GM19463 (cell line): ENCODE data around the gene SSNA1.

ENCODE experiments used
- ATAC-seq: cut with Tn5 transposase; IDR thresholded peaks from one replicate; pipeline ENCODE4 v1.9.1; 2021; ENCODE audit warnings: mild to moderate bottlenecking, moderate library complexity; ENCODE audit not compliant: unreplicated experiment

SSNA1 gene

DNA sequence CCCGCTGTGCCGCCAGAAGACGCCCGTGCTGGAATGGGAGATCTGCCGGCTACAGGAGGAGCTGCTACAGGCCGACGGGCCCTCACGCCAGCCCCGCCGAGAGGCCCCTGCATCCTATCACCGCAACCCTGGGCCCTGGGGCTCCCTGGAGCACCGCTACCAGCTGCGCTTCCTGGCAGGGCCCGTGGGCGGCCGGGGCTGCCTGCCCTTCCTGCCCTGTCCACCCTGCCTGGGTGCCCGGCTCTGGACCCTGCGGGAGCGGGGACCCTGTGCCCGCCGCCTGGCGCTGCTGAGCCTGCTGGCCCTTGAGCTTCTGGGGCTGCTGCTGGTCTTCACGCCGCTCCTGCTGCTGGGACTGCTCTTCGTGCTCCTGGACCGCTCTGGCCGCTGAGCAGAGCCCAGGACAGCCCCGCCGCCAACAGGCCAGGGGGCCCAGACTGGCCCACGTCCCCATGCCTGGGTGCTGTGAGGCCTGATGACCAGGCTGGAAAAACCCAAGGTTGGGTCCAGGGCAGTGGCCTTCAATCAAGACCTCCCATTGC lies 29.8 kb downstream of the SSNA1 start:
- ATAC-seq: no peak

DNA sequence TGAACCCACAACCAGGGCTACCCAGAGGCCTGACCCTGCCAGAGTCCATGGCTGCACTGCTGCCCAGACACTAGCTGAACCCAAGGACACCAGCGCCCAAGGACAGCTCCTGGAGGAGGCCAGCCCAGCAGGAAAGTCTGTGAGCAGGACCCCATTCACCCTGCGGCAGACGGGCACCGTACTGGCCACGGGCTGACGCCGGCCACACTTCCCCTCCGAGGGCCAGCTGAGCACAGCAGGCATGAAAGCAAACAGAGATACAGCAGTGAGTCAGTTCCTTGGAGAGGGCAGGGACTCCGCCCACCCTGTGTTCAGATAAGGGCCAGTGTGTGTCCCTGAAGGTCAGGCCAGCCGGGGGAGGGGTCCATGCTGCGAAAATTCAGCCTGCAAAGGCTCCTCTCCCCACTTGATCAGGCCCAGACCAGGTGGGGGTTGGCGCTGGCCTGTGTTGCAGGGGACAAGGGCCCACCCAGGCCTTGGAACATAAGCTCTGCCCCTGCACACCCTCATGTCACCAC lies 30.3 kb downstream of the SSNA1 start:
- no peak for ATAC-seq

DNA sequence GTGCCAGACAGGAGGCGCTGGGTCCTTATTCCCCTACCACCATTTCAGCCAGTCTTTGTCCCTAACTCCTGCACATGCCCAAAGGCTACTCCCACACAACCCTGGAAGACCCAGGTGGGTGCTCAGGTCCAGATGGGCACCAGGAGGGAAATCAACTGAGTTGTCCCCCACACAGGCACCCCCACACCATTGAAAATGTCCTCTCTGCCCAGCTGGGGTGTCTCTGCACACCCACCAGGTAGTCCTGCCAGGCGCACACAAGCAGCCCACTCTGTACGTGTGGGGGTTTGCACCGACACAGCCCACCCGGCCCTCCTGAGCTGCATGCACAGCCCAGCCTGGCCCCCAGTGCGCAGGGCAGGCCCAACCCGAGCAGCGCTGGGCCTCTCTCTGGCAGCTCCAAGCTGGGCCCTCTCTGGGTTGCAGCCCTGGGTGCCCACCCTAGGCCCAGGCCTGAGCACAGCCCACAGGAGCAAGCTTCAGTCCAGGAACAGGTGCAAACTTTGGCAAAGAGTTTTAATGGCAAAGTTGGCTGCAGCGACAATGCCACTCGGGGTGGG lies 31.4 kb downstream of the SSNA1 start:
- no peak for ATAC-seq

DNA sequence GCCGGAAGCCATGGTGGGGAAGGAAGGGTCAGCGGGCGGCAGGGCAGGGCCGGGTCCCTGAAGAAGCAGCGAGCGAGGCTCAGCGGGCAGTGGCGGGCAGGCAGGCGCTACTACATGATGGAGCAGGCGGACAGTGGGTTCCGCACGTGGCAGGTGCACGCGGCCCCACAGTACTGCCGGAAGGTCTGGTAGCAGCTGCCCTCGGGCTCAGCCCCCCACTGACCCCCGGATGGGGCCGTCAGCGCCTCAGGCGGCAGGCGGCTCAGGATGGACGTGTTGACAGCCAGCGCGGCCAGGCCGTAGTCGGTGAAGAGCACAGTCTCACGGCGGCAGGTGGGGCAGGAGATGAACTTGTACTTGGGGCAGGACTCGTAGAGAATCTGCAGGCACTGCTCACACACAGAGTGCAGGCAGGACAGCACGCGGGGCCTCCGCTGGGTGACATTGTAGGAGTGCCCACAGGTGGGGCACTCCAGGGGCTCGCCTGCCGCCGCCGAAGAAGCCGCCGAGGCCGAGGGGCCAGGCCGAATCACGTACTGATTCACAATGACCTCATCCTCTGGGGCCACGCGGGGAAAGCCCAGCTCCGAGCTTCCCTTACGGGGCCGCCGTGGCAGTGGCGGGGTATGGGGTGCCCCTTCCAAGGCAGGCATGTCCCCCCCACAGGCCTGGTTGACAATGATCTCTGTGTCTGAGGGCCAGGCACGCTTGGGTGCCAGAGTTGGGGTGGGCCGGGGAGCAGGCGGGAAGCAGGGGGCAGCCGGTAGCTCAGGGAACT lies 32.0 kb downstream of the SSNA1 start:
- ATAC-seq: no peak

DNA sequence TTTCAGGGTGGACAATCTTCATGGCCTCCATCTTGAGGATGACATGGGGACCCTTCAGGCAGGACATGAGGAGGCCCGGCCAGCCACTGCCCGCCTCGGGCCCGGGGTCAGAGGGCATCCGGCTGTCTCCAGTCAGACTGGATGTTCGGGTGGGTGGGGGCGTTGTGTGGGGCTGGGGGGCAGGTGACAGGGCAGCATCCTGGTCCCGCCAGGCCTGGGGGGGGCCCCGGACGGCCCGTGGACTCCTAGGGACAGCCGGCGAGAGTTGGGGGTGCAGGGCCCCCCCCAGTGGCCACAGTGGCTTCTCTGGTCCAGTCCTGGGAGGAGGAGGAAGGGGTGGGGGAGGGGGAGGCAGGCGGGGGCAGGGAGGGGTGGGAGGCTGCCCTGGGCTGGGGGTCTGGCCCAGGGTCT lies 32.6 kb downstream of the SSNA1 start:
- no peak for ATAC-seq

DNA sequence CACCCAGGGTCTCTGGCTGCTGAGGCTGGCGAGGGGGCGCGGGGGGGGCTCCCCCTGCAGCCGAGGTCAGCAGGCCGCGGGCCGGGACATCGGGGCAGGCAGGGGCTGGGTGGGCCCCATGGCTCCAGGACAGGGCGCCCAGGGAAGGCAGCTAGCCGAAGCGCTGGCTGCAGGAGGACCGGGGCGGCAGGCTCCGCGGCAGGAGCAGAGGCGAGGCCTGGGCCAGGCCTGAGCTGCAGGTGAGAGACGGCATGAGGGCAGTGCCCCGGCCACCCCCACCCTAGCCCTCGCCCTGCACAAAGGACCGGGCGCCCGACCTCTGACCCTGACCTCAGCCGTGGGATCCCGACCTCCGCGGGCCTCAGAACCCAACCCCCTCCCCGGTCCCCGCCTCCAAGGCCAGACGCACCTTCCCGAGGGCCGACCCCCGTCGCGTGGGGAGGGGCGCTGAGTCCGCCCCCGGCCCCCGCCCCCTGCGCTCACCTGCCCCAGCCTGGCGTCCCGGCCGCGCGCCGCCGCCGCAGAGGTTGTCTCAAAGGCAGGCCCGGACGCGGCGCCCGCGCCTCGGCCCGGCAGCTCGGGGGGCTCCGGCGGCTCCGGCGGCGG lies 33.1 kb downstream of the SSNA1 start:
- no peak for ATAC-seq

DNA sequence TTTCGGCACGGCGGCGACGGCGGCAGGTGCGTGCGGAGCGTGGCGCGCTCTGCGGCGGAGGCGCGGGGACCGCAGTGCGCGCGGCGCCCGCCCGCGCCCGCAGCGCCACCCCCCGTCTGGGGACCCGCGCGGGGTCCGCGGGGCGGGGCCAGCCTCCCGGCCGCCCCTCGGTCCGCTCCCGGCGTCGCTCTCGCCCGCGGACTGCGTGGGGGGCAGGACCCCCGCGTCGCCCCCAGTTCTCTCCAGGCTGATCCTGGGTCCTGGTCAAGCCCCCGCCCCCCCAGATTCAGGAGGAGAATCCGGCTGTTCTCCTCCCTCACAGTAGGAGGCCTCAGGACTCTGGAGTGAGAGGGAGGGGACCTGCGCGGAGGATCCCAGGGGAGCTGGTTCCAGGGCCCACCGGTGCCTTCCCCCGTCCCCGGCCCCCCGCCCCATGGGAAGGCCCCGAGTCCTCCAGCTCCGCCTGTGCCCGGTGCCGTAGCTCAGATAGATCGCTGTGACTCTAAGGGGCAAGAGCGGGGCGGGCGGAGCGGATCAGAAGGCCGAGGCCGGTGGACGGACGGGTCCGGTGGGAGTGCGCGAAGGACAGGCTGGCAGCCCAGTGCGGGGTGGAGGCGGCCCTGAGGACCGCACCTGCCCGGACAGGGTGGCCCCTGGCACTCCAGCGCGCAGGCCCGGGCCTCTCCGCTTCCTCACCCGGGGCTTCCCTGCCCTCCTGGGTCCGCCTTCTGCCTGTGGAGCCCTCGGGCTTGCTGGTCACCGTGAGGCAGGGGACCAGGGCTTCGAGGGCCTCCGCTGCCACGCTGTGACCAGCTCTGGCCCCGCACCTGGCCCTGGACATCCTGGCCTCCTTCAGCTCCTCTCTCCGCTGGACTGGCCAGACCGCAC lies 34.0 kb downstream of the SSNA1 start, which contains the start of gene RNF208:
TSS of gene RNF208 (minus strand) at position 51 of the 888 bp plus-strand sequence. CDS start 1,028 bp downstream, outside the sequence.
- ATAC-seq: no peak

DNA sequence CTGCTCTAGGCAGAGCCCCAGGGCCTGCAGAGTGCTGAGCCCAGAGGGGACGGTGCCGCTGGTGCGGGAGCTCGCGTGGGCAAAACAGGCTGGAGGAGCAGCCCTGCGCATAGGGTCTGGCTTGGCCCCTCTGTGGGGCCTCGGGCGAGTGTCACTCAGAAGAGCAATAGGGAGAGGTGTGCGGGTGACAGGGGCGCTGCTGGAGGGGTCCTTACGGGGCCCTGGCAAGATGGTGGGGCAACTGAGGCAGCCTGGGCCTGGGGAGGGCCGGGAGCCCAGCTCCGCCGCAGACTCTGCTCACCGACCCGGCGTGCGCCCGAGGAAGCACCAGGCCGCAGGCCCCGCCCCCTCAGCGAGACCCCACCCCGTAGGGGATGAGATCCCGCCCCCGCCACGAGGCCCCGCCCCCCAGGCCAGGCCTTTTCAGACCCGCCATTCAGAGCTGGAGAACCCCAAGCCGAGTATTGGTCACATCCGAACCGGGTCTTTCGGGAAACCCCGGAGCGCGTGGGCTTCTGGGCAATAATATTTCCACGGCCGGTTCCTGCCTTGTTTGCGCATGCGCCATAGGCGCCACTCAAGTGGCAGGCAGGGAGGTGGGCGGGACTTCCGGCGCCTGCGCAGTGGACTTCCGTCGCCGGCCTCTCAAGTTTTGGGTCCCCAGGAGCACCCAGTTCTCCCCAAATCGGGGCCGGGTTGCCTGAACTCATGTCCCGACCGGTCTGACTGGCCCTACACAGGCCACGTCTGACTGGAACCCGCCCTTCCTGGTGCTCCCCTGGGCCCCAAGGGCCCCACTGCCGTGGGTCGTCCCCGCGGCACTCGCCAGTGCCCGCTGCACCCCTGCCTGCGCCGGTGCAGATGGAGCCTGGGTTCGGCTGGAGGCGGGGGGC lies 34.8 kb downstream of the SSNA1 start:
- ATAC-seq: peak; percentile 65

DNA sequence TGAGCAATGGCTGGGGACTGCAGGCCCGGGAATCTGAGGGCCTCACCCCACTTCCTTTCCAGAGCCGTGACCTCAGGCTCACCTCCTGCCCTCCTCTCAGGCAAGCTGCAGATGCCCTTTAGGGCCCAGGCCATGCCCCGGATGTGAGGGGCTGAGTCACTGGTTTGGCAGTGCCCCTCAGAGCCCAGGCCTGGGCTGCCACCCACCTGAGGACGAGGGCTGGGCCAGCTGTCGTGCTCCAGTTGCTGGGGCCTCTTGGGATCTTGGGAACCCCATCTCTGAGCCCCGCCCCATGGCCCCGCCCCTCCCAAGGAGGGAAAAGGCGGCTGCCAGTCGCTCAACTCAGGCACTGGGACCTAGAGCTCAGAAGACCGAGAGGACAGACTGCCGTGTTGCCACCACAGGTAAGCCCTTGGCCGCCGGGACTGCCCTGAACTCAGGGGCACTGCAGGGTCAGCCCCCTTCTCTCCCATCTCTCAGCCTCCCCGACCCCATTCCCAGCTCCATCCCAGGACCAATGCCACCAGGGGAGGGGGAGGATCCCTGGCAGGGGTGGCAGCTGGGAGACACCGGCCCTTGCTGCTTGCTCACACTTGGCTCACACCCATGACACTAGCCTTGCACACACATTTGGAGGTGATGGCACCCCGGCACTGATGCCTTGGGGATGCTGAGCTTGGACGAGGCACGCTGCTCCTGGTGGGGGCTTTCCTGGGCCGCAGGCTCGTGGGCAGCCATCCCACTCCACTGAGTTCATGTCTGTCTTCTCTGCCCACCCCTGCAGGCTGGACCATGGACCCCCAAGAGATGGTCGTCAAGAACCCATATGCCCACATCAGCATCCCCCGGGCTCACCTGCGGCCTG lies 36.6 kb downstream of the SSNA1 start, which contains the start of gene CYSRT1:
TSS of gene CYSRT1 (plus strand) at position 345 of the 865 bp plus-strand sequence. CDS start at position 793, 448 bp downstream.
- no peak for ATAC-seq

DNA sequence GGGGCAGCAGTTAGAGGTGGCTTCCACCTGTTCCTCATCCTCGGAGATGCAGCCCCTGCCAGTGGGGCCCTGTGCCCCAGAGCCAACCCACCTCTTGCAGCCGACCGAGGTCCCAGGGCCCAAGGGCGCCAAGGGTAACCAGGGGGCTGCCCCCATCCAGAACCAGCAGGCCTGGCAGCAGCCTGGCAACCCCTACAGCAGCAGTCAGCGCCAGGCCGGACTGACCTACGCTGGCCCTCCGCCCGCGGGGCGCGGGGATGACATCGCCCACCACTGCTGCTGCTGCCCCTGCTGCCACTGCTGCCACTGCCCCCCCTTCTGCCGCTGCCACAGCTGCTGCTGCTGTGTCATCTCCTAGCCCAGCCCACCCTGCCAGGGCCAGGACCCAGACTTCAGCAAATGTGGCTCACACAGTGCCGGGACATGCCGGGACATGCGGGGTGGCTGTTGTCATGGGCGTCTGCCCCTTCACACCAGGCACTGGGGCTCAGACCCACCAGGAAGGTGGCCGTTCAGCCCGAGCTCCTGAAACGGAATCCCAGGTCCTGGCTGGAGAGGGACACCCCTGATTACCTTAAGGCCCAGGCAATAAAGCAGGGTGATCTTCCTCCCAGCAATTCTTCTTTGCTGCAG lies 37.3 kb downstream of the SSNA1 start:
- ATAC-seq: no peak

DNA sequence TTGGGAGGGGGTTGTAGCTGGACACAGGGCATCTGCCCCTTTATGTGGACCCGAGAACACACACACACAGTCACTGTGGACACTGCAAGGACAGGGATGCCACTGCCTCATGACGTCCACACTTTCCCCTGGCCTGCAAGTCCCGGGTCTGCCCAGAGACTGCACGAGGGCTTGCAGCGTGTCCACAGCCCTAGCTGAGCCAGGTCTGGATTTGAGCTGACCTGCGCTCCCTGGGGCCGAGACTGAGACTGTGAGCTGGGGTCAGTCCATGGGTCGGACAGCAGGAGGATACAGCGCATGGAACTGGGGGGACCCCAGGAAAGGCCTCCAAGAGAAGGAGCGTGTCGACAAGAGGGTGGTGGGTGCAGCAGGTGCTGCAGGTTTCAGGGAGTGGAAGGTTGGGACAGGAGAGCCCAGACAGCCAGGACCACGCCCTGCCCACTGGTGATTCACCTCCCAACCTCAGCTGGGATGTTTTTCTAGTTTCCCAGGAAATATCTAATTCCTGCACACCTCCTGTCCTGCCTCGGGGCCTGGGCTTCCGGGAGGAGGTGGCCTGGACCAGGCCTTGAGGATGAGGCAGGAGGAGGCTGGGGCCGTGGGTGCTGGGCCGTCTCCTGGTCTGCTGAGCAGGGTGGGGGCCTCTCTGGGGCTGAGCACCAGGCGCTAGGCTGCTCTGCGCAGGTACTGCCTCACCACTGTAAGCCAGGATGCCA lies 38.0 kb downstream of the SSNA1 start:
- no peak for ATAC-seq

DNA sequence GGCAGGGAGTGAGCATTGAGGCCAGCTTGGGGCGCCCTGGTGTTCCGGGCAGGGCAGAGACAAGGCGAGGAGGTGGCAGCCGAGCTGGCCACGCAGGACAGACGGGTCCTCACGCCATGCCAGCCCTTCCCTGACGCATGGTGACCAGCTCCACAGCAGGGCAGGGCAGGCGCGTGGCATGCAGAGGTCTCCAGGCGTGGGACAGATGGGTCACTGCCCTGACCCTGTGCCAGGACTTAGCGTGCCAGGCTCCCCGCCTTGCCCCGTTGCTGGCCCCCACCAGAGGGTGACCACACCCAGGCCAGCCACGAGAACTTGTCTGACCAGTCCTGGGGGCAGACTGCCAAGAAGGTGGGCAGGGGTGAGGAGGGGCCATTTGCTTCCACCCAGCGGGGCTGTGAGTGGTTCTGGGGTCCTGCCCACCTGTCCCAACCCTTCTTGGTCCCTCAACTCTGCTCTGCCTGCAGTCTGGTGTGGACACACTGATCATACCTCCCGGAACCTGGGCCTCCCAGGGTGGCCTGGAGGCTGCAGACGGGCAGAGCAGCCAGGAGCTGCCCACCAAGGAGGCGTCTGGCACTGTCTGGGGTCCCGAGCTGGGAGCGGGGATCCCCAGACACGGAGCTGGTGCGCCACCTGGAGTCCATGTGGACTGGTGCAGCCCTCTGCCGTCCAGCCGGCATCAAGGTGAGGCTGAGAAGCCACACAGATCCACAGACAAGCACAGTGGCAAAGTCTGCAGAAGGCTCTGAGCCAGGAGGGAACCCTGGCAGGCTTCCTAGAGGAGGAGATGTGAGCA lies 38.8 kb downstream of the SSNA1 start, which contains the start of gene RNF224:
TSS of gene RNF224 (plus strand) at position 449 of the 799 bp plus-strand sequence. CDS start 834 bp downstream, outside the sequence.
- ATAC-seq: no peak

DNA sequence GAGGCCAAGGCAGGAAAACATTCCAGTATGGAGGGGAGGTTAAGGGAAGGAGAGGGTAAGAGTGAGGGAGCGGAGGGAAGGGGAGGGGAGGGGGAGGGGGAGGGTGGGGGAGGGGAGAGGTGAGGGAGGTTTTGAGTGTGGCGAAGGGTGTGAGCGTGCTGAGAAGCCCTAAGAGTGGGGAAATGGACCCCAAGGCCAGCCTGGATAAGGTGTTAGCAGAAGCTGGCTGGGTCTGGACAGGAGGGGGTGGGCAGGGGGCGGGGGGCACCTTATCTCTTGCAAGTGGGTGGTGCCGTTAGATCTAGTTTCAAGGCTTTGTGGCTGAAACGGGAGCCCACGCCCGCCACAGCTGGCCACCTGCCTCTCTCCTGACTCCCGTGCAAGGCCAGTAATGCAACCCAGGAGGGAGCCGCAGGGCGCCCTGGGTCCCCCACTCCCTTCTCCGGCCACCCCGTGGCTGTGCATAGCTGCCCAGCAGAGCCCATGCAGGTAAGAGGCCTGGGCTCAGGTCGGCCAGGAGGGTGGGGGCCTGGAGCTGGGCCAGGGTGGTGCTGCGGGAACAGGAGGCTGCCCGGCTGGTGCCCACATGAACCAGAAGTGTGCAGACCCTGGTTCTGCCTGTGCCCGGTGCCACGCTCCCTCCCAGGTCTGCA lies 39.5 kb downstream of the SSNA1 start:
- ATAC-seq: no peak

DNA sequence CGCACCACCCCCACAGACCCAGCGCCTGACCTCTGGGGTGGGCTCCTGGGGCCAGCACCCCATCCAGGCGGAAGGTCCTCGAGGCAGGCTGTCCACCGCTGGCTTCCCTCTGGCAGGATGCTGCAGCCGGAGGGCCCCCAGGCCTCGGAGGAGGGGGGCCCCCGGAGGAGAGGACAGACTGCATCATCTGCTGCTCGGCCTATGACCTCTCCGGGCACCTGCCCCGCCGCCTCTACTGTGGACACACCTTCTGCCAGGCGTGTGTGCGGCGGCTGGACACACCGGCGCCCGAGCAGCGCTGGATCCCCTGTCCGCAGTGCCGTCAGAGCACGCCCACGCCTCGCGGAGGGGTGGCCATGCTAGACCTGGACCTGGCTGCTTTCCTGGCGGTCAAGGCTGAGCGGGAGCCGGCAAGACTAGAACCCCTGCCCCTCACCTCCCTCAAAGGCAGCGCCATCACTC lies 40.1 kb downstream of the SSNA1 start:
- no peak for ATAC-seq

DNA sequence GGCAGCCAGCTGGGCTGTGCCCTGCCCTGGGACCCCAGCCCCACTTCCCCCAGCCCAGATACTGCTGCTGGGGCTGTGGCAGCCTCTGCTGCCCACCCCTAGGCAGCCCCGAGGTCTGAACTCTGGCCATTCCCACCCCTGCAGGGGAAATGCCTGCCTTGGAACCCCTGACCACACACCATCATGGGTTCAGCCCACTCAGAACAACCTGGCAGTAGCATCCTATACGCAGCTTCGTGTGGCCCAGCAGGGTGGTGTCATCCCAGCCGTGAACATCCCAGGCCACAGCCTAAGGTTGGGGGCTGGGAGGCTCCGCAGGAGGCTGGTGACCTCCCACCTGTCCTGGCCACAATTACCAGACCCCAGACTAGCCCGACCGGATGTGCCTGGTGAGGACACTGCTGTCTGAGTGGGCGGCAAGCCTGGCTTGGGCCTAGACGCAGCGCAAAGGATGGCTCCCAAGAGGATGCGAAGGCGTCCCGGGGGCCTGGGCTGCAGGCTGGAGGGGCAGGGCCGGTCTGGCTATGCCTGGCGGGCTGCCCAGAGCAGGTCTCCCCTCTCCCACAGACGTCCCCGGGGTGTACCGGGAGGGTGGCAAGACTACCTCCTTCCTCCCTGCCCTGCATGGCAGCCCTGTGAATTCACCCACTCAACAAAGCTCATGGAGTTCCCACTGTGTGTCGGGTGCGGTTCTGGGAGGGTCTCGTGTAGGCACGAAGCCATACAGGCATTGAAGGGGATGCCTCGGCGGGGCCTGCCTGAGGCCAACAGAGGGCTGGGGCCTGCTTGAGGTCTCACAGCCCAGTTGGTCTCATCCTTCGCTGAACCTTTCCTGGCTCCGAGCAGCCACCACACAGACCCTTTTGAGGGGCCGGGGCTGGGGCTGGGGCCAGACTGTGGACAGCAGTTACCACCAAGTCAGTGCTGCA lies 40.8 kb downstream of the SSNA1 start:
- no peak for ATAC-seq
